Right lobe of liver (tissue), 6 donors: Measurements from ENCODE around the gene ARMC12. TPM values are rescaled to one million over a fixed set of nuclear protein-coding genes. Genes with fewer than 3 reads are reported as not detected.

Source experiments
- ATAC-seq, 4 donors: fragments of 200-7000 bp; cut with Tn5 transposase; one replicate each; pipeline ENCODE4 v1.9.1; 2020; ENCODE audit warnings: mild to moderate bottlenecking in 4 of 4, moderate library complexity in 4 of 4
- DNase-seq, 3 donors: peaks; one replicate each; pipeline ENCODE4 v3.0.0-alpha.2; 2020
- H3K27ac ChIP-seq, 3 donors: fragments of 200-600 bp; one replicate each; pipeline ENCODE4 v1.8.0; 2022
- H3K27me3 ChIP-seq, 2 donors: fragments of 200-600 bp; one replicate each; pipeline ENCODE4 v1.8.0; 2022
- H3K36me3 ChIP-seq, 4 donors: fragments of 200-600 bp; sonication (generic) in 1 of 4; one replicate each; pipeline versions ENCODE4 v1.5.1 to v1.8.0; 2017 to 2022; ENCODE audit warnings: control low read depth in 1 of 4
- H3K4me1 ChIP-seq, 4 donors: fragments of 200-600 bp; sonication (generic) in 1 of 4; one replicate each; pipeline versions ENCODE4 v1.5.1 to v1.8.0; 2017 to 2022; ENCODE audit warnings: control low read depth in 1 of 4
- H3K4me3 ChIP-seq, 3 donors: fragments of 200-600 bp; one replicate each; pipeline ENCODE4 v1.8.0; 2022
- H3K9me3 ChIP-seq, 4 donors: fragments of 200-600 bp; sonication (generic) in 1 of 4; one replicate each; pipeline versions ENCODE4 v1.5.1 to v1.8.0; 2017 to 2022; ENCODE audit warnings: control low read depth in 1 of 4
- CTCF ChIP-seq, 4 donors: fragments of 200-600 bp in 3 of 4; fragments of 450-650 bp in 1 of 4; IDR thresholded peaks; one replicate each; pipeline versions ENCODE4 v1.5.1 to v1.8.0; 2016 to 2022; ENCODE audit warnings: antibody characterized with exemption in 4 of 4, mild to moderate bottlenecking in 2 of 4
- POLR2A ChIP-seq: fragments of 450-650 bp; IDR thresholded peaks from one replicate; pipeline ENCODE4 v1.6.1; 2017; ENCODE audit warnings: antibody characterized with exemption, mild to moderate bottlenecking
- WGBS: methylation state at CpG from one replicate; pipeline ENCODE4 v1.1.6; 2018; ENCODE audit warnings: low coverage, low lambda C conversion rate; ENCODE audit not compliant: insufficient coverage; ENCODE audit errors: missing lambda C conversion rate; 5-methylcytosine and 5-hydroxymethylcytosine counted together
- intact Hi-C, 2 donors: fragments of 100-400 bp; cut with DNase I; formaldehyde crosslinking; loops; one replicate each; pipeline versions ENCODE4 v1.11.2 to v1.14.1; 2022
- total RNA-seq, 6 experiments: library from RNA; depleted of rRNA in 2 of 6; stranded (reverse); fragments of >200 nt in 2 of 6; fragmentation: NEBNext Ultra II Directional in 3 of 6; extraction: Animal tissue kit (Norgen Biotek cat#: 25700) in 3 of 6; gene quantifications; one replicate each; pipeline versions ENCODE4 v1.1.0 to v1.2.4, GENCODE V29; 2016 to 2023
- donor health status: DM: no; HTN: yes; CAD: no.
- donor health status: DM: no; HTN: no; CAD: no.
- donor health status: DM: no; HTN: no; CAD: no.
- donor health status: DM: no; HTN: yes; CAD: no.
- donor health status: DM: no; HTN: yes; CAD: no.

The ARMC12 gene
- total RNA-seq, 6 experiments from 2014 or later, result 0.22 to 4.4 (median 0.92) TPM

- WGBS, result 55% methylated on average over 7 of the region's 8 CpGs
- H3K4me1 ChIP-seq, result peaks cover 6 to 42% (median 22%) of the 10 kb centered on the region in 4 donors
- ATAC-seq (peak; percentile 11 to 30 (median 16)), DNase-seq (peak; percentile 62 to 78 (median 70))
- H3K27me3 ChIP-seq, result no peaks in the 10 kb centered on the region
- peak; percentile 76 to 96 (median 90) for TF ChIP-seq CTCF (IDR thresholded peaks at IDR 0.05)
- no peak for TF ChIP-seq POLR2A
- H3K4me3 ChIP-seq, result no peak overlapping the region
- no peak overlapping the region for H3K27ac ChIP-seq
- H3K9me3 ChIP-seq, result no peaks in the 10 kb centered on the region
- intact Hi-C loops, result loop anchor here (5.0 to 10.0 kb wide), 3 partner anchors 152 to 214 kb away; no protein-coding TSS in a partner anchor
- H3K36me3 ChIP-seq, result no peaks in the 10 kb centered on the region
These were observed 458 bp upstream of the ARMC12 start for GRCh38 chr6:35736253-35736894.

GRCh38 chr6:35737413-35738211, 780 bp downstream of the ARMC12 start:
- Histone ChIP-seq H3K27me3 (no peaks in the 10 kb centered on the region), H3K27ac (no peak overlapping the region), H3K4me3 (no peak overlapping the region), H3K36me3 (no peaks in the 10 kb centered on the region), H3K9me3 (no peaks in the 10 kb centered on the region), H3K4me1 (peaks cover 6 to 37% (median 18%) of the 10 kb centered on the region in 4 donors)
- intact Hi-C loops, result loop anchor here (5.0 to 10.0 kb wide), 3 partner anchors 153 to 215 kb away; no protein-coding TSS in a partner anchor
- ATAC-seq (peak; percentile 66 to 78 (median 72)), DNase-seq (peak in 1 of 3 donors; percentile 48)
- 39% methylated on average over 11 of the region's 16 CpGs for WGBS
- TF ChIP-seq POLR2A, result no peak
- peak; percentile 82 to 92 (median 87) for TF ChIP-seq CTCF (IDR thresholded peaks at IDR 0.05)

- DNase-seq, result peak in 2 of 3 donors; percentile 27 to 44
- H3K27ac ChIP-seq, result peak overlapping the region; percentile 18 to 44 (median 29)
These were observed 3.1 kb downstream of the ARMC12 start for GRCh38 chr6:35739645-35740524.

More at GRCh38 chr6:35739645-35740524, 3.1 kb downstream of the ARMC12 start:
- no peak overlapping the region for H3K4me3 ChIP-seq
- H3K27me3 ChIP-seq, result no peaks in the 10 kb centered on the region
- H3K4me1 ChIP-seq, result peaks cover 0 to 19% (median 9%) of the 10 kb centered on the region in 4 donors
- ATAC-seq, result peak; percentile 63 to 72 (median 68)
- H3K36me3 ChIP-seq, result no peaks in the 10 kb centered on the region
- 48% methylated on average over 5 of the region's 5 CpGs for WGBS
- intact Hi-C loops, result loop anchor here (5.0 to 10.0 kb wide), 3 partner anchors 155 to 218 kb away; no protein-coding TSS in a partner anchor
- H3K9me3 ChIP-seq, result no peaks in the 10 kb centered on the region
- peak; percentile 34 for TF ChIP-seq POLR2A
- TF ChIP-seq CTCF (IDR thresholded peaks at IDR 0.05), result peak in 1 of 4 donors; percentile 16
